Gastroesophageal sphincter (tissue), 4 donors: ENCODE data around the gene PLA2G4B. TPM values are rescaled to one million over a fixed set of nuclear protein-coding genes. Genes with fewer than 3 reads are reported as not detected.

ENCODE experiments used
- ATAC-seq: fragments of 150-250 bp; one replicate; pipeline ENCODE4 v1.9.1; 2016; ENCODE audit warnings: mild to moderate bottlenecking, moderate library complexity
- H3K27ac ChIP-seq, 4 donors: fragments of 200-600 bp; sonication (generic) in 3 of 4; 1 replicate in 3 of 4; 2 replicates in 1 of 4; pipeline ENCODE4 v1.5.1; 2016 to 2019
- H3K27me3 ChIP-seq: fragments of 200-600 bp; sonication (generic); one replicate; pipeline ENCODE4 v1.5.1; 2019
- H3K36me3 ChIP-seq, 2 donors: fragments of 200-600 bp; sonication (generic); one replicate each; pipeline ENCODE4 v1.5.1; 2019; ENCODE audit warnings: control low read depth in 1 of 2
- H3K4me1 ChIP-seq, 3 donors: fragments of 200-600 bp; sonication (generic); 1 replicate in 2 of 3; 2 replicates in 1 of 3; pipeline ENCODE4 v1.5.1; 2016 to 2019; ENCODE audit warnings: control low read depth in 2 of 3
- H3K4me3 ChIP-seq, 2 donors: fragments of 200-600 bp; sonication (generic); one replicate each; pipeline ENCODE4 v1.5.1; 2019; ENCODE audit warnings: mild to moderate bottlenecking in 1 of 2, moderate library complexity in 1 of 2
- H3K9me3 ChIP-seq, 3 donors: fragments of 200-600 bp; sonication (generic); one replicate each; pipeline ENCODE4 v1.5.1; 2017 to 2019; ENCODE audit warnings: control low read depth in 2 of 3
- CTCF ChIP-seq, 4 experiments: fragments of 200-600 bp in 2 of 4; fragments of 450-650 bp in 2 of 4; sonication (generic) in 1 of 4; IDR thresholded peaks; one replicate each; pipeline ENCODE4 v1.5.1; 2017 to 2019; ENCODE audit warnings: antibody characterized with exemption in 4 of 4, mild to moderate bottlenecking in 2 of 4, moderate library complexity in 2 of 4
- EP300 ChIP-seq: sonication (generic); formaldehyde crosslinking; IDR thresholded peaks from one replicate; pipeline ENCODE4 v1.6.1; 2017; ENCODE audit warnings: antibody characterized with exemption, mild to moderate bottlenecking
- POLR2A ChIP-seq, 2 donors: fragments of 450-650 bp; IDR thresholded peaks; one replicate each; pipeline ENCODE4 v1.6.1; 2017; ENCODE audit warnings: antibody characterized with exemption in 2 of 2, mild to moderate bottlenecking in 2 of 2, moderate library complexity in 1 of 2
- POLR2AphosphoS5 ChIP-seq: sonication (generic); formaldehyde crosslinking; IDR thresholded peaks from one replicate; pipeline ENCODE4 v1.6.1; 2017; ENCODE audit warnings: antibody characterized with exemption
- WGBS, 2 donors: methylation state at CpG; one replicate each; pipeline ENCODE4 v1.1.5; 2018; ENCODE audit warnings: low coverage in 1 of 2; 5-methylcytosine and 5-hydroxymethylcytosine counted together
- total RNA-seq, 4 donors: library from RNA; depleted of rRNA; stranded (reverse); fragments of >200 nt; gene quantifications; one replicate each; pipeline ENCODE4 v1.1.0, GENCODE V29; 2016

PLA2G4B gene
- total RNA-seq, 4 donors from 2014 or later: 2.5 to 7.0 (median 3.6) TPM

GRCh38 chr15:41854443-41854842 lies 15.8 kb downstream of the PLA2G4B start:
- no peaks in the 10 kb centered on the region for H3K36me3 ChIP-seq
- H3K27ac ChIP-seq: no peak overlapping the region
- WGBS, 2 donors: 93 to 100% methylated on average over 1 to 2 of the region's 9 CpGs
- no peaks in the 10 kb centered on the region for H3K4me1 ChIP-seq
- H3K27me3 ChIP-seq: peaks cover 82% of the 10 kb centered on the region
- TF ChIP-seq POLR2AphosphoS5: no peak
- no peak for TF ChIP-seq EP300
- TF ChIP-seq POLR2A (IDR thresholded peaks at IDR 0.05): no peak
- no peak for TF ChIP-seq CTCF (IDR thresholded peaks at IDR 0.05)
- H3K4me3 ChIP-seq: no peak overlapping the region
- H3K9me3 ChIP-seq: no peaks in the 10 kb centered on the region
- ATAC-seq: no peak

- no peaks in the 10 kb centered on the region for H3K36me3 ChIP-seq
- ATAC-seq: no peak
- H3K4me1 ChIP-seq: no peaks in the 10 kb centered on the region
- 65 to 68% methylated on average over 4 to 6 of the region's 30 CpGs for WGBS, 2 donors
- H3K4me3 ChIP-seq: no peak overlapping the region
- peaks cover 82% of the 10 kb centered on the region for H3K27me3 ChIP-seq
- H3K9me3 ChIP-seq: no peaks in the 10 kb centered on the region
- TF ChIP-seq POLR2A (IDR thresholded peaks at IDR 0.05) (no peak), POLR2AphosphoS5 (no peak), EP300 (no peak), CTCF (IDR thresholded peaks at IDR 0.05) (no peak)
- H3K27ac ChIP-seq: no peak overlapping the region
Measured at GRCh38 chr15:41855261-41855961, 16.8 kb downstream of the PLA2G4B start.

GRCh38 chr15:41856262-41856661 lies 17.6 kb downstream of the PLA2G4B start:
- H3K27me3 ChIP-seq: peaks cover 77% of the 10 kb centered on the region
- TF ChIP-seq CTCF (IDR thresholded peaks at IDR 0.05): no peak
- no peak for TF ChIP-seq POLR2A (IDR thresholded peaks at IDR 0.05)
- TF ChIP-seq POLR2AphosphoS5: no peak
- TF ChIP-seq EP300: no peak
- no peak overlapping the region for H3K27ac ChIP-seq
- WGBS, 2 donors: 100% methylated on average over 1 of the region's 17 CpGs; no CpG with 5 or more reads in 1 of the 2 donors
- H3K36me3 ChIP-seq: no peaks in the 10 kb centered on the region
- no peak for ATAC-seq
- no peaks in the 10 kb centered on the region for H3K9me3 ChIP-seq
- H3K4me3 ChIP-seq: no peak overlapping the region
- H3K4me1 ChIP-seq: no peaks in the 10 kb centered on the region

DNA sequence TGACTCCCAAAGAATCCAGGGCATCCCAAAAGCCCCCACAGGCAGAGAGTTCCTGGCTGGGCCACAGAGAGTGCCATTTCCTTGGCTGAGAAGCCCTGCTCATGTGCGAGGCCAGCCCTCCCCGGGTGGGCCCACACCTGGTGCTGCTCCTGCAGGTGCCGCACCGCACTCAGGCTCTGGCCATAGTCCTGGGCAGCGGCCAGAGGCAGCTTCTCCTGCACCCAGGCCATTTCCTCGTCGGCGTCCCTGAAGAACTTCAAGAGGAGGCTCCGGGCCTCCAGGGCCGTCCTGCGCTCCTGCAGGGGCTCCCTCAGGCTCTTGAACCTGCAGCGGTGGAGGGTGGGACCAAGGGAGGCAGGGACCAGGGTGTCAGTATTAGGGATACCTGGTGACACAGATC lies 18.1 kb downstream of the PLA2G4B start:
- H3K27ac ChIP-seq: no peak overlapping the region
- peaks cover 73% of the 10 kb centered on the region for H3K27me3 ChIP-seq
- ATAC-seq: no peak

More for the DNA sequence above, 18.1 kb downstream of the PLA2G4B start:
- Histone ChIP-seq H3K4me1 (no peaks in the 10 kb centered on the region), H3K9me3 (no peaks in the 10 kb centered on the region), H3K4me3 (no peak overlapping the region), H3K36me3 (no peaks in the 10 kb centered on the region)
- TF ChIP-seq POLR2A (IDR thresholded peaks at IDR 0.05) (no peak), CTCF (IDR thresholded peaks at IDR 0.05) (no peak), POLR2AphosphoS5 (no peak), EP300 (no peak)
- no CpG with 5 or more reads among the region's 12 CpGs for WGBS, 2 donors
